GM12878 (cell line): ENCODE results near the gene KBTBD2. TPM values are rescaled to one million over a fixed set of nuclear protein-coding genes. Genes with fewer than 3 reads are reported as not detected.

Source experiments
- ATF2 ChIP-seq: IDR thresholded peaks from 2 replicates; pipeline ENCODE4 v1.6.1; 2012; ENCODE audit warnings: low read length, inconsistent platforms
- RELB ChIP-seq: fragments of 450-650 bp; IDR thresholded peaks from 2 replicates; pipeline ENCODE4 v1.6.1; 2017; ENCODE audit warnings: low read depth, mild to moderate bottlenecking, moderate library complexity
- ZBTB33 ChIP-seq: fragments of 450-650 bp; IDR thresholded peaks from 2 replicates; pipeline ENCODE4 v1.6.1; 2017; ENCODE audit warnings: mild to moderate bottlenecking
- ZNF687 ChIP-seq: fragments of 450-650 bp; IDR thresholded peaks from 2 replicates; pipeline ENCODE4 v1.6.1; 2017; ENCODE audit warnings: mild to moderate bottlenecking, moderate library complexity
- polyA plus RNA-seq, 11 experiments: library from polyadenylated mRNA; depleted of rRNA in 4 of 11; unstranded in 6 of 11; stranded (reverse) in 5 of 11; fragments of >200 nt; fragmentation: Nextera tagmentation in 4 of 11; fragmentation: Illumina TruSeq in 1 of 11; extraction: Ambion mirVana in 4 of 11; extraction: Trizol in 1 of 11; gene quantifications; 1 replicate in 1 of 11; 2 replicates in 10 of 11; pipeline versions ENCODE4 v1.2.1 to v1.2.3, GENCODE V29; 2011 to 2016; ENCODE audit warnings: inconsistent platforms in 2 of 11, missing spikeins in 2 of 11, low read depth in 1 of 11
- total RNA-seq, 4 experiments: library from RNA; depleted of rRNA in 3 of 4; stranded (reverse); fragments of >200 nt in 3 of 4; fragmentation: Illumina TruSeq in 1 of 4; extraction: Trizol in 1 of 4; gene quantifications; 2 replicates each; pipeline versions ENCODE4 v1.2.1 to v1.2.3, GENCODE V29; 2013 to 2021

The KBTBD2 gene
- total and polyA plus RNA-seq, 10 of the 15 experiments (the other 5 are each of a cell fraction or from before 2014, with no cell fraction given) = 8.1 to 22.3 (median 16.2) TPM

DNA sequence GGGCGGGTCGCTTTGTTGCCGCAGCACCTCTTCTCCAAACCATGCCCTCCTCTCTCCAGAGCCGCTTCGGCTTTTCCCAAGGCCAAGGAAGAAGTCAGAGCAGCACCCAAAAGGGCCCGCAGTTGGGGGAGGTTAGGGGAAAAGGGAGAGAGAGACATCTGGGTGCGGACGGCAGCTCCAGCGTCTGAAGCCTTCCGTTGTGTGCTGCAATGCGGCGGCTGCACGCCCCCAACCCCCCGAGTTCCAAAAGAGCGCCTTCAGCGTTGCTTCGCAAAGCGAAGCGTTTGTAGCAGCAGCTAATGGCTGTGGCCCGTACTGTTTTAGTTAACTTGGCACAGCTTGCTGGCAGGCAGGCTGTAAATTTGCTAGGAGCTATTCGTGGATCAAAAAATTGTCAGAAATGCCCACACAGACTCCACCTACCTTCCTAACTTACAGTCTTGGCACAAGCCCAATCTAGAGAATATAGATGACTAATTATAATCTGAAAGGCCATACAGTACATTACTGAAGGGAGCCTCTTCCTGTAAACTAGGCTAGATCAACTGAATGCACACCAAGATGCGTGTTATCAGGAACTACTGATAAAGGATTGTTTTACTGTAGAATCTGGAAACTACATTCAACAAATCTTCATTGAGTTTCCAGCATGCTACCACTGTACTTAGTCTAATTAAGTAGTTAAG is 1.1 kb upstream of the KBTBD2 start (continued):
- peak; percentile 18; the same call in 1 of the 2 replicates for TF ChIP-seq RELB
- 0 out of 2 replicates have a peak, but pooled peaks have one; percentile 5 for TF ChIP-seq ZNF687
- no peak for TF ChIP-seq ATF2
- TF ChIP-seq ZBTB33 = peak; percentile 30; the same call in 1 of the 2 replicates
